Mesenchymal stem cell (in vitro differentiated cells and primary cell): ENCODE results near the gene SUSD5.
A peak's percentile ranks its signal among the peaks of the same experiment; 100 is the strongest.

Source experiments
- DNase-seq: peaks from one replicate; pipeline ENCODE4 v3.0.0-alpha.2; 2013
- H2AFZ ChIP-seq: one replicate; pipeline ENCODE4 v1.6.1; 2013; ENCODE audit warnings: low read depth, mild to moderate bottlenecking, control low read depth, inconsistent platforms, low read length, moderate library complexity
- H2AK5ac ChIP-seq: 2 replicates; pipeline ENCODE4 v1.6.1; 2013; ENCODE audit warnings: low read length, moderate library complexity, mild to moderate bottlenecking, inconsistent platforms; ENCODE audit not compliant: severe bottlenecking
- H2BK120ac ChIP-seq: one replicate; pipeline ENCODE4 v1.6.1; 2013; ENCODE audit warnings: low read depth, mild to moderate bottlenecking, inconsistent platforms, low read length, moderate library complexity
- H2BK12ac ChIP-seq, 2 experiments: one replicate each; pipeline ENCODE4 v1.6.1; 2013; ENCODE audit warnings: inconsistent platforms in 2 of 2, low read length in 2 of 2, mild to moderate bottlenecking in 2 of 2, moderate library complexity in 2 of 2, control low read depth in 1 of 2
- H2BK15ac ChIP-seq: one replicate; pipeline ENCODE4 v1.6.1; 2013; ENCODE audit warnings: mild to moderate bottlenecking, low read depth, inconsistent platforms; ENCODE audit not compliant: poor library complexity, severe bottlenecking
- H2BK5ac ChIP-seq: 2 replicates; pipeline ENCODE4 v1.6.1; 2013; ENCODE audit warnings: low read depth, mild to moderate bottlenecking, low read length, control low read depth, inconsistent platforms; ENCODE audit not compliant: poor library complexity, severe bottlenecking
- H3K14ac ChIP-seq, 2 experiments: one replicate each; pipeline ENCODE4 v1.6.1; 2013; ENCODE audit warnings: inconsistent platforms in 2 of 2, low read length in 2 of 2, control low read depth in 1 of 2, mild to moderate bottlenecking in 1 of 2, moderate library complexity in 1 of 2
- H3K18ac ChIP-seq, 2 experiments: one replicate each; pipeline ENCODE4 v1.6.1; 2013; ENCODE audit warnings: inconsistent platforms in 2 of 2, low read length in 2 of 2, control low read depth in 1 of 2, low read depth in 1 of 2, mild to moderate bottlenecking in 1 of 2
- H3K23ac ChIP-seq, 2 experiments: one replicate each; pipeline ENCODE4 v1.6.1; 2013; ENCODE audit warnings: inconsistent platforms in 2 of 2, low read length in 2 of 2, mild to moderate bottlenecking in 2 of 2, moderate library complexity in 2 of 2, control low read depth in 1 of 2
- H3K27ac ChIP-seq: 2 replicates; pipeline ENCODE4 v1.5.1; 2013; ENCODE audit warnings: mild to moderate bottlenecking, moderate library complexity, low read length, control low read depth, inconsistent platforms; ENCODE audit not compliant: poor library complexity, severe bottlenecking
- H3K27me3 ChIP-seq, 2 experiments: 2 replicates each; pipeline versions ENCODE4 v1.6.1 to v1.7.0; 2013; ENCODE audit warnings: low read length in 2 of 2, mild to moderate bottlenecking in 2 of 2, moderate library complexity in 2 of 2, control low read depth in 1 of 2, inconsistent platforms in 1 of 2; ENCODE audit not compliant: control insufficient read depth in 1 of 2, insufficient read depth in 1 of 2
- H3K36me3 ChIP-seq, 2 experiments: 2 replicates each; pipeline versions ENCODE4 v1.6.1 to v1.7.0; 2013; ENCODE audit warnings: low read length in 2 of 2, control low read depth in 1 of 2, inconsistent platforms in 1 of 2, low read depth in 1 of 2, mild to moderate bottlenecking in 1 of 2; ENCODE audit not compliant: insufficient read depth in 2 of 2, control insufficient read depth in 1 of 2
- H3K4ac ChIP-seq, 2 experiments: one replicate each; pipeline ENCODE4 v1.6.1; 2013; ENCODE audit warnings: inconsistent platforms in 2 of 2, low read length in 2 of 2, mild to moderate bottlenecking in 2 of 2, moderate library complexity in 2 of 2, control low read depth in 1 of 2, low read depth in 1 of 2
- H3K4me1 ChIP-seq: 2 replicates; pipeline ENCODE4 v1.6.1; 2013; ENCODE audit warnings: low read depth, low read length, control low read depth; ENCODE audit not compliant: control insufficient read depth, insufficient read depth
- H3K4me2 ChIP-seq: 2 replicates; pipeline ENCODE4 v1.6.1; 2013; ENCODE audit warnings: low read length, mild to moderate bottlenecking, inconsistent platforms; ENCODE audit not compliant: poor library complexity, severe bottlenecking
- H3K4me3 ChIP-seq, 2 experiments: 2 replicates each; pipeline versions ENCODE4 v1.5.1 to v1.7.0; 2013; ENCODE audit warnings: low read length in 2 of 2, mild to moderate bottlenecking in 2 of 2, control low read depth in 1 of 2, low read depth in 1 of 2; ENCODE audit not compliant: insufficient read depth in 1 of 2
- H3K79me1 ChIP-seq: replicated peaks from 2 replicates; pipeline ENCODE4 v1.6.1; 2013; ENCODE audit warnings: mild to moderate bottlenecking, control low read depth, low read length, inconsistent platforms; ENCODE audit not compliant: poor library complexity, severe bottlenecking
- H3K9ac ChIP-seq: 2 replicates; pipeline ENCODE4 v1.7.0; 2013; ENCODE audit warnings: mild to moderate bottlenecking, low read length, moderate library complexity
- H3K9me3 ChIP-seq: 2 replicates; pipeline ENCODE4 v1.7.0; 2013; ENCODE audit warnings: mild to moderate bottlenecking, low read length; ENCODE audit not compliant: control insufficient read depth
- H4K8ac ChIP-seq: one replicate; pipeline ENCODE4 v1.6.1; 2013; ENCODE audit warnings: inconsistent platforms, mild to moderate bottlenecking, low read length, moderate library complexity
- H4K91ac ChIP-seq: one replicate; pipeline ENCODE4 v1.6.1; 2013; ENCODE audit warnings: mild to moderate bottlenecking, low read length, inconsistent platforms
- WGBS: methylation state at CpG from one replicate; pipeline ENCODE4 v1.1.7; 2013; ENCODE audit warnings: mixed read lengths; 5-methylcytosine and 5-hydroxymethylcytosine counted together

The SUSD5 gene

DNA sequence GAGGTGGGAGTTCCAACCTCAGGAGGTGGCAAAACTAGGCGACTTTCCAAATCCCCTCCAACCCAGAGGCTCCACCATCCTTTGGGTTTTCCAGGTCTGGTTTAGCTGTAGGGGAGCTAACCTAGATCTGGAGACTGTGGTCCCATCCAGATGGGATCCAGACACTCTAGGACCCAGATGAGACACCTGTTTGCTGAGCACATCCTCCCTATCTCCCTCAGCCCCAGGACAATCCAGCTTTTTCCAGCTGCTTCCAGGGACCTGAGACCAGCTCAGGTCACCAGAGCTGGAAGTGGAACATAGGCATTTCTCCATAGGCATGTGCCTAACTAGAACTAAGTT, 86.6 kb downstream of the SUSD5 start:
- no peak overlapping the region for H3K14ac ChIP-seq
- no peak overlapping the region for H3K23ac ChIP-seq
- no peak overlapping the region for H3K18ac ChIP-seq
- H3K4me2 ChIP-seq = no peak overlapping the region
- H4K8ac ChIP-seq = no peak overlapping the region
- no peak overlapping the region for H3K4me3 ChIP-seq
- H3K9ac ChIP-seq = no peak overlapping the region
- no peak overlapping the region for H2BK120ac ChIP-seq
- H3K4me1 ChIP-seq = peaks cover 4% of the 10 kb centered on the region
- no peak for DNase-seq
- H3K27me3 ChIP-seq = no peaks in the 10 kb centered on the region
- peaks cover 31 to 81% of the 10 kb centered on the region in 2 experiments for H3K36me3 ChIP-seq
- no peak overlapping the region for H3K4ac ChIP-seq
- no peak overlapping the region for H3K27ac ChIP-seq
- H2BK12ac ChIP-seq = no peak overlapping the region
- H2BK15ac ChIP-seq = no peak overlapping the region
- H3K79me1 ChIP-seq = peaks cover 14% of the 10 kb centered on the region
- H2AK5ac ChIP-seq = no peak overlapping the region
- 100% methylated on average over 1 of the region's 1 CpG for WGBS
- no peak overlapping the region for H2AFZ ChIP-seq
- H3K9me3 ChIP-seq = no peaks in the 10 kb centered on the region
- no peak overlapping the region for H2BK5ac ChIP-seq
- no peak overlapping the region for H4K91ac ChIP-seq

DNA sequence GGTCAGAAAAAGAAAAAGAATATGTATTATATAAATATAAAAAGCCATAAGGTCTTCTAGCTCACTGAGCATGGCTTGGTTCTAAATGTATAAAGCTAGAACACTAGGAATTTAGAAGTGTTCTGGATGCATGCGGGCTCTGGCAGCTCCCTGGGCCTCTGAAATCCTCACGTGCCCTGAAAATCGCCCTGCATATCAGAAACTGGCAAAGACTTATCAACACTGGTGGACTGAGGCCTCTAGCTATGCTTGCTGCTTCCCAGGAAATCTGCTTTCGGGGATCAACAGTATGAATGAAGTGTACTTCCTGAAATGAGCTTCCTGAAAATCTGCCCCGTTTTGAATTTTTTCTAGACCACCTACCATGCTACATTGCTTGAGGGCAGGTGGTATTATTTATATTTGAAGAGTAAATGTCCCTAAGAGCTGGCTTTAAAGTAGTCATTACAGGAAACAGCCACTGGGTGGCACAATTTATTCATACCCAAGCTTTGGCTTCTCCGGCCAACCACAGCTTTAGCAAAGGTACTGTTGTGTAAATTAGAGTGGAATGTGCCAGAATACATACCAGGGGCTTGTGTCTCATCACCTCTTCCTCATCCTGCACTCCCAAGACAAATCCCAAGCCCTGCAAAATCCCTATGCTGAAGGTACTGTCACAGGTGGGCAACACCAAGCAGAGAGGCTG, 87.1 kb downstream of the SUSD5 start:
- Histone ChIP-seq H3K9ac (no peak overlapping the region), H3K27me3 (no peaks in the 10 kb centered on the region), H3K4me3 (no peak overlapping the region), H3K27ac (no peak overlapping the region), H3K4me2 (no peak overlapping the region), H2BK5ac (no peak overlapping the region), H3K79me1 (peaks cover 14% of the 10 kb centered on the region), H3K18ac (no peak overlapping the region), H3K14ac (no peak overlapping the region), H3K4ac (no peak overlapping the region), H4K8ac (no peak overlapping the region), H3K9me3 (no peaks in the 10 kb centered on the region), H2BK15ac (no peak overlapping the region), H3K4me1 (peaks cover 4% of the 10 kb centered on the region), H2BK12ac (no peak overlapping the region), H2BK120ac (no peak overlapping the region), H3K23ac (no peak overlapping the region), H2AK5ac (no peak overlapping the region), H3K36me3 (peaks cover 29 to 81% of the 10 kb centered on the region in 2 experiments), H2AFZ (no peak overlapping the region), H4K91ac (no peak overlapping the region)
- DNase-seq = peak; percentile 67
- 85% methylated on average over 4 of the region's 6 CpGs for WGBS

DNA sequence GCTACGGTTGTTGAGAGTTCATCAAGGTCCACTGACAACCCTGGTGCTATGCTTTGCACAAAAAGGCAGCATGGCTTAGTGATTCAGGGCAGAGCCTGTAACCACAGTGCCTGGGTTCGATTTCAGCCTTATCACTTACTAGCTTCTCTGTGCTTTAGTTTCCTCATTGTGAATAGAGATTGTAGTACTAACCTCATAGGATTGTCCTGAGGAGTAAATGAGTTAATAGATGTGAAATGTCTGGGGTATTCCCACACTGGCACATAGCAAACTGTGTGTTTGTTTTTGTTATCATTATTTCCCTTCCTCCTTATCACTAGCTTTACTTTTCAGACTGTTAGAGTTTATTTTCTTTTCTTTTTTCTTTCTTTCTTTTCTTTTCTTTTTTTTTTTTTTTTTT, 88.5 kb downstream of the SUSD5 start:
- H4K8ac ChIP-seq = no peak overlapping the region
- H2AFZ ChIP-seq = no peak overlapping the region
- no peak for DNase-seq
- H3K9ac ChIP-seq = peak overlapping the region; percentile 5
- no peaks in the 10 kb centered on the region for H3K9me3 ChIP-seq
- H3K18ac ChIP-seq = no peak overlapping the region
- H2BK120ac ChIP-seq = no peak overlapping the region
- H4K91ac ChIP-seq = no peak overlapping the region
- H3K23ac ChIP-seq = no peak overlapping the region
- no peak overlapping the region for H3K27ac ChIP-seq
- H2AK5ac ChIP-seq = no peak overlapping the region
- peaks cover 4% of the 10 kb centered on the region for H3K4me1 ChIP-seq
- no peak overlapping the region for H3K4ac ChIP-seq
- no peak overlapping the region for H2BK5ac ChIP-seq
- no peak overlapping the region for H2BK15ac ChIP-seq
- no peak overlapping the region for H3K4me3 ChIP-seq
- H3K27me3 ChIP-seq = no peaks in the 10 kb centered on the region
- 86% methylated on average over 1 of the region's 2 CpGs for WGBS
- H2BK12ac ChIP-seq = no peak overlapping the region
- H3K36me3 ChIP-seq = peaks cover 25 to 82% of the 10 kb centered on the region in 2 experiments
- H3K79me1 ChIP-seq = peaks cover 13% of the 10 kb centered on the region
- H3K14ac ChIP-seq = no peak overlapping the region
- no peak overlapping the region for H3K4me2 ChIP-seq

DNA sequence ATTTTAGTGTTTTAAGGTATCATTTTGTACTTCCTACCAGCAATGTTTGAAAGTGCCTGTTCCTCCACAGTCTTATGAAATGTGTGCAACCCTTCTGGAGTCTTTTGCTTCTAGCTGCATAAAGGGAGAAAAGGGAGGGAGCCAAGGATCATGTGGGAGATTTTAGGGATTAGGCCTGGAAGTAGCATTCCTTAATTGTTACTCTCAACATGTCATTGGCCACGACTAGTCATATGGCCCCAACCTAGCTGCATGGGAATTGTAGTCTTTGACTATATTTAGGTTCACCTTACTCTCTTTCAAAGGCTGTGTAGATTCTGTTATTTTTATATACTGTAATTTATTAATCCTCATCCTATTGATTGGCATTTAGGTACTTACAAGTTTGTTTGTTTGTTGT, 89.9 kb downstream of the SUSD5 start:
- Histone ChIP-seq H3K9ac (peak overlapping the region; percentile 4), H3K27ac (no peak overlapping the region), H3K9me3 (no peaks in the 10 kb centered on the region), H3K4me3 (no peak overlapping the region), H3K36me3 (peaks cover 28 to 82% of the 10 kb centered on the region in 2 experiments), H2BK15ac (no peak overlapping the region), H3K27me3 (no peaks in the 10 kb centered on the region), H3K79me1 (peaks cover 12% of the 10 kb centered on the region), H2BK12ac (no peak overlapping the region), H3K18ac (no peak overlapping the region), H3K23ac (no peak overlapping the region), H3K4me1 (peaks cover 4% of the 10 kb centered on the region), H2AFZ (no peak overlapping the region), H3K4ac (no peak overlapping the region), H2AK5ac (no peak overlapping the region), H2BK5ac (no peak overlapping the region), H3K4me2 (no peak overlapping the region), H3K14ac (no peak overlapping the region), H4K91ac (no peak overlapping the region), H2BK120ac (no peak overlapping the region), H4K8ac (no peak overlapping the region)
- WGBS = no CpG with 5 or more reads among the region's 1 CpG
- no peak for DNase-seq
